ENCODE measurements around the gene CAD. TPM values are rescaled to one million over a fixed set of nuclear protein-coding genes. Genes with fewer than 3 reads are reported as not detected.
"Not testable (repeated sequence)": the region's sequence is repeated elsewhere in the genome, so short reads cannot be mapped to it uniquely, and the experiment has no call there.

Gene CAD
- 57.8 and 61.4 TPM in 2 replicates for total RNA-seq (2014; rRNA removed; shearing (Covaris generic))

DNA sequence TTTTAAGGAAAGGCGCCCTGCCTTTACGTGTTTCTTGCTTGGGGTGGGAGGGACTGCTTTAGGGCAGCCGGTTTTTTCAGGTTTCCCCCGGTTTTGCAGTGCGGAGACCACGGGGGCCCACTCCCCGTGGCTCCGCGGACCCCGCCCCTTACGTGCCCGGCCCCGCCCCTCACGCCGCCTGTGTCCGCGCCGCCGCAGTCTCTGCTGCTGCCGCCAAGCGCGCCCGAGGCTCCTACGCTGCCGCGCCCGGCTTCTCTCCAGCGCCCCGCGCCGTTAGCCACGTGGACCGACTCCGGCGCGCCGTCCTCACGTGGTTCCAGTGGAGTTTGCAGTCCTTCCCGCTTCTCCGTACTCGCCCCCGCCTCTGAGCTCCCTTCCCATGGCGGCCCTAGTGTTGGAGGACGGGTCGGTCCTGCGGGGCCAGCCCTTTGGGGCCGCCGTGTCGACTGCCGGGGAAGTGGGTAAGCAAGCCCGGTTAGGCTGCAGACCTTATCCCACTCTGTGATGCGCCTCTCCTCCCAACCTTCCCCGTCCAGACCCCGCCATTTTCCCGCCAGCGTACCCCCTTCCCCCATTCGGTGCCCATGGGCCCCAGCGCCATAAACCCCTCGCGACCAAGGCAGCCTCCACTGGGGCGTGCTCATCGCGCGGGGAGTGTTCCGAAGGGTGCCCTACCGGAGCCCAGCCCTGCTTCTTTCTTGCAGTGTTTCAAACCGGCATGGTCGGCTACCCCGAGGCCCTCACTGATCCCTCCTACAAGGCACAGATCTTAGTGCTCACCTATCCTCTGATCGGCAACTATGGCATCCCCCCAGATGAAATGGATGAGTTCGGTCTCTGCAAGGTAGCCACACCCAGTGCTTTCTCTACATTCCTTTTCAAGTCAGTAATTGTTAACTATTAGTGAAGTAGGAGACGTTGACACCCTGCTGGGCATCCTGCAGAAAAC lies at the start of gene CAD:
Gene CAD (plus strand): TSS at position 197 of the 949 bp plus-strand sequence. CDS start 183 bp downstream, at position 380.
- peak; percentile 94 for DNase-seq
- H3K36me3 ChIP-seq = peaks cover 46% of the 10 kb centered on the region

GRCh38 chr2:27170581-27171337 lies 46.4 kb upstream of the CAD start:
- Histone ChIP-seq H3K27ac (no peak overlapping the region), H3K36me3 (no peaks in the 10 kb centered on the region), H3K4me3 (no peak overlapping the region), H3K27me3 (peaks cover 36% of the 10 kb centered on the region), H3K9me3 (replicated peaks) (no peaks in the 10 kb centered on the region), H3K4me1 (no peaks in the 10 kb centered on the region)
- DNase-seq = no peak

More for the DNA sequence above, at the start of gene CAD:
- Histone ChIP-seq H3K4me3 (peak within 1 kb of the TSS; percentile 74), H3K4me1 (peaks cover 17% of the 10 kb centered on the region), H3K27me3 (no peaks in the 10 kb centered on the region), H3K9me3 (replicated peaks) (no peaks in the 10 kb centered on the region), H3K27ac (peak within 1 kb of the TSS; percentile 85)

DNA sequence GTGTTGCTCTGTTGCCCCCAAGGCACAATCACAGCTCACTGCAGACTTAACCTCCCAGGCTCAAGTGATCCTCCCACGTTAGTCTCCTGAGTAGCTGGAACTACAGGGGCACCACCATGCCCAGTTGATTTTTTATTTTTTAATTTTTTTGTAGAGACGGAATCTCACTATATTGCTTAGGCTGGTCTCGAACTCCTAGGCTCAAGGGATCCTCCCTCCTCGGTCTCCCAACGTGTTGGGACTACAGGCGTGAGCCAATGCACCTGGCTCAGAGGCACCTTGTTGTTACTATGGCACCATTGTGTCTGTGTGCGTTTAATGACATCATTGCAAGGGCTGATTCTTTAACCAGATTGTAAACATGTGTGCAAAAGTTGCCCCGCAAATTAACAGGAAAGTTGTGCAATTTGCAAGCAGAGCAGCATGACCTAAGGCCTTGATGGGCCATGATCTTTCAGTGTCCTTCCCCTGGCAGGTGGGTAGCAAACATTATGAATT lies 45.8 kb upstream of the CAD start:
- no peak for DNase-seq
- H3K27ac ChIP-seq = no peak overlapping the region
- H3K36me3 ChIP-seq = no peaks in the 10 kb centered on the region
- no peaks in the 10 kb centered on the region for H3K4me1 ChIP-seq
- H3K27me3 ChIP-seq = peaks cover 34% of the 10 kb centered on the region
- no peak overlapping the region for H3K4me3 ChIP-seq
- no peaks in the 10 kb centered on the region for H3K9me3 ChIP-seq (replicated peaks)

DNA sequence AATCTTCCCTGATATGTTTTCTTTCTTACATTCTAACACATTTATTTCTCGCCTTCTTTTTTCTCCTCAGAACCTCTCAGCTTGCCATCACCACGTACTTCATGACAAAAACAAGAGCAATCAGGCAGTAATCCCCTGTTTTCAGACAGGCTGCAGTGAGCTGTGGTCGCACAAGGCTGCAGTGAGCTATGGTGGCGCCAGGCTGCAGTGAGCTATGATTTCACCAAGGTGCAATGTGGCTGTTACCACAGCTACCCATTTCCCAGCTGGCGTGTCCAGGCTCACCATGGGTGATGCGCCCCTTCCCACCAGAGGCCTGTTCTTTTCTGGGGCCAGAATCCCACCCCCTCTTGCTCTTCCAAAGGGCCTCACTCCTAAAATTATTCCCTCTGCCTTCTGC lies 42.5 kb upstream of the CAD start:
- Histone ChIP-seq H3K4me3 (no peak overlapping the region), H3K4me1 (no peaks in the 10 kb centered on the region), H3K27ac (no peak overlapping the region), H3K36me3 (no peaks in the 10 kb centered on the region), H3K27me3 (peaks cover 26% of the 10 kb centered on the region), H3K9me3 (replicated peaks) (no peaks in the 10 kb centered on the region; the same call in 1 of the 2 replicates)
- peak; percentile 27 to 31 for DNase-seq

- Histone ChIP-seq H3K4me1 (no peaks in the 10 kb centered on the region), H3K27ac (no peak overlapping the region), H3K9me3 (replicated peaks) (no peaks in the 10 kb centered on the region; the same call in 1 of the 2 replicates), H3K4me3 (no peak overlapping the region), H3K36me3 (no peaks in the 10 kb centered on the region), H3K27me3 (peaks cover 27% of the 10 kb centered on the region)
- DNase-seq = no peak
Measured at GRCh38 chr2:27175330-27175729, 41.8 kb upstream of the CAD start.

GRCh38 chr2:27175781-27176180 lies 41.4 kb upstream of the CAD start:
- H3K4me3 ChIP-seq; H3K27ac ChIP-seq; H3K4me1 ChIP-seq; H3K9me3 ChIP-seq (replicated peaks); H3K36me3 ChIP-seq; DNase-seq: not testable (repeated sequence)
- H3K27me3 ChIP-seq = peaks cover 22% of the 10 kb centered on the region

- Histone ChIP-seq H3K9me3 (replicated peaks) (no peaks in the 10 kb centered on the region; the same call in 1 of the 2 replicates), H3K4me3 (no peak overlapping the region), H3K4me1 (no peaks in the 10 kb centered on the region), H3K36me3 (no peaks in the 10 kb centered on the region), H3K27me3 (peaks cover 21% of the 10 kb centered on the region), H3K27ac (no peak overlapping the region)
- DNase-seq = no peak
Measured at GRCh38 chr2:27177441-27178351, 39.5 kb upstream of the CAD start.

DNA sequence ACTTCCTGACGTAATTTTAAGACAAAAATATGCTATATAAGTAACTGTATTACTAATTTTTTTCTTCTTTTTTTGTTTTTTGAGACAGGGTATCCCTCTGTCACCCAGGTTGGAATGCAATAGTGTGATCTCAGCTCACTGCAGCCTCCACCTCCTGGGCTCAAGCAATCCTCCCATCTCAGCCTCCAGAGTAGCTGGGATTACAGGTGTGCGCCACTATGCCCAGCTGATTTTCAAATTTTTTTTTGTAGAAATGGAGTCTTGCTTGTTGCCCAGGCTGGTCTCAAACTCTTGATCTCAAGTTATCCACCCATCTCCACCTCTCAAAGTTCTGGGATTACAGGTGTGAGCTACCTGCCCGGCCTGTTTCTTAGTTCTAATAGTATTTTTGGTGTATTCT lies 38.7 kb upstream of the CAD start:
- H3K4me1 ChIP-seq = no peaks in the 10 kb centered on the region
- peaks cover 17% of the 10 kb centered on the region for H3K27me3 ChIP-seq
- H3K9me3 ChIP-seq (replicated peaks) = no peaks in the 10 kb centered on the region; the same call in 1 of the 2 replicates
- no peak overlapping the region for H3K4me3 ChIP-seq
- H3K36me3 ChIP-seq = no peaks in the 10 kb centered on the region
- DNase-seq = no peak
- no peak overlapping the region for H3K27ac ChIP-seq

GRCh38 chr2:27179344-27180000 lies 37.7 kb upstream of the CAD start:
- Histone ChIP-seq H3K4me3 (no peak overlapping the region), H3K27ac (no peak overlapping the region), H3K9me3 (replicated peaks) (no peaks in the 10 kb centered on the region; the same call in 1 of the 2 replicates), H3K4me1 (no peaks in the 10 kb centered on the region), H3K36me3 (no peaks in the 10 kb centered on the region), H3K27me3 (peaks cover 17% of the 10 kb centered on the region)
- no peak for DNase-seq

DNA sequence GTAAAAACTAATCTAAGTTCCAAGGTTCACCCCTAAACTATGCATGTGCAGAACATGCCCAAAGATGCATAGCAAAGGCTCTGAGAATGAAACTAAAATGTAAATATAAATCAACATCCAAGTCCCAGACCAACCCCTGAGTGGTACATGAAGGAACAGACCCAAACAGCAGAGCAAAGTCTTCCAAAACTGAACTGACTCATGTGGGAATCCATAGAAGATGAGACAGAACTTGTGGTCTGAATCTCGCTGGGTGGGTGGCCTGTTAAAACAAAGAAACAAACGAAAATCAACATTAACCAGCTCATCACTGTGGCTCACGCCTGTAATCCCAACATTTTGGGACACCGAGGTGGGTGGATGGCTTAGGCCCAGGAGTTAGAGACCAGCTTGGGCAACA lies 34.8 kb upstream of the CAD start:
- Histone ChIP-seq H3K36me3 (no peaks in the 10 kb centered on the region), H3K4me3 (no peak overlapping the region), H3K27ac (no peak overlapping the region), H3K9me3 (replicated peaks) (no peaks in the 10 kb centered on the region; the same call in 1 of the 2 replicates), H3K4me1 (no peaks in the 10 kb centered on the region), H3K27me3 (peaks cover 26% of the 10 kb centered on the region)
- DNase-seq = no peak

DNA sequence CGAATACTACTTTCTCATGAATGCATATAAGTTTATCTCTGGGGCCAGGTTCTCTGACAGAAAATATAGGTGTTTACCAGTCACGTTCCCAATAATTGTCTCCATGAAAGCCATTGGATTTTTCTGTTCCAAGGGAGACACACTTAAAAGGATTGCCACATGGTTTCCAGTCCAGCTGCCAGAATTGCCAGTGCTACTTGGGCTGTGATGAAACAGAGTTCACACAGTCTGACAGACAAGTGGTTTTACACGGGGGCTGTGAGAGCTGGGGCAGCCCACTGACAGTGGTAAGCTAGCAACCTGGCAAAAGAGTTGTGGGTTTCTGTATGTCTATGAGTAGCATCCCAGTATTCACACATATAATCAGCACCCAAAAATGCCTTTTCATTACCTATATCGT lies 33.1 kb upstream of the CAD start:
- no peak overlapping the region for H3K4me3 ChIP-seq
- no peaks in the 10 kb centered on the region for H3K36me3 ChIP-seq
- H3K9me3 ChIP-seq (replicated peaks) = no peaks in the 10 kb centered on the region
- DNase-seq = no peak
- no peak overlapping the region for H3K27ac ChIP-seq
- peaks cover 28% of the 10 kb centered on the region for H3K27me3 ChIP-seq
- no peaks in the 10 kb centered on the region for H3K4me1 ChIP-seq

- DNase-seq = no peak
- Histone ChIP-seq H3K27ac (no peak overlapping the region), H3K36me3 (no peaks in the 10 kb centered on the region), H3K27me3 (peaks cover 23% of the 10 kb centered on the region), H3K4me3 (no peak overlapping the region), H3K9me3 (replicated peaks) (no peaks in the 10 kb centered on the region), H3K4me1 (no peaks in the 10 kb centered on the region)
Measured at GRCh38 chr2:27185331-27186026, 31.7 kb upstream of the CAD start.

GRCh38 chr2:27186613-27187345 lies 30.4 kb upstream of the CAD start:
- peaks cover 23% of the 10 kb centered on the region for H3K27me3 ChIP-seq
- H3K9me3 ChIP-seq (replicated peaks) = no peaks in the 10 kb centered on the region
- no peak overlapping the region for H3K27ac ChIP-seq
- no peak overlapping the region for H3K4me3 ChIP-seq
- H3K36me3 ChIP-seq = no peaks in the 10 kb centered on the region
- no peaks in the 10 kb centered on the region for H3K4me1 ChIP-seq
- DNase-seq = no peak

Measured in SJCRH30 (cell line).